Activated CD4-positive, alpha-beta T cell treated with anti-CD3 and anti-CD28 coated beads for 4 hours (primary cell): ENCODE results near the gene QRFP.
"Not testable (repeated sequence)": the region's sequence is repeated elsewhere in the genome, so short reads cannot be mapped to it uniquely, and the experiment has no call there.

Source experiments
- DNase-seq, 2 donors: peaks; one replicate each; pipeline ENCODE4 v3.0.0-alpha.2; 2020

Gene QRFP

GRCh38 chr9:130870491-130871381 lies 25.9 kb downstream of the QRFP start:
- DNase-seq: no peak

GRCh38 chr9:130869250-130869649 lies 27.4 kb downstream of the QRFP start:
- no peak for DNase-seq

GRCh38 chr9:130868230-130868629 lies 28.4 kb downstream of the QRFP start:
- no peak for DNase-seq

- DNase-seq: no peak
Observed at GRCh38 chr9:130867556-130867955, 29.1 kb downstream of the QRFP start.

- DNase-seq: peak; percentile 30 to 54
Observed at GRCh38 chr9:130866474-130866965, 30.1 kb downstream of the QRFP start.

GRCh38 chr9:130865921-130866320 lies 30.7 kb downstream of the QRFP start:
- no peak for DNase-seq

GRCh38 chr9:130864541-130864940 lies 32.1 kb downstream of the QRFP start:
- no peak for DNase-seq

GRCh38 chr9:130862747-130863146 lies 33.9 kb downstream of the QRFP start:
- DNase-seq: no peak

- DNase-seq: no peak
Observed at GRCh38 chr9:130862217-130862616, 34.4 kb downstream of the QRFP start.

GRCh38 chr9:130861372-130862180 lies 35.0 kb downstream of the QRFP start:
- no peak for DNase-seq

- DNase-seq: no peak
Observed at GRCh38 chr9:130860458-130861316, 35.9 kb downstream of the QRFP start.

GRCh38 chr9:130858739-130859705 lies 37.6 kb downstream of the QRFP start:
- DNase-seq: no peak

- no peak for DNase-seq
Observed at GRCh38 chr9:130857864-130858738, 38.5 kb downstream of the QRFP start.

- DNase-seq: no peak
Observed at GRCh38 chr9:130856474-130856873, 40.1 kb downstream of the QRFP start.

- no peak for DNase-seq
Observed at GRCh38 chr9:130854835-130855234, 41.8 kb downstream of the QRFP start.

GRCh38 chr9:130854092-130854491 lies 42.5 kb downstream of the QRFP start:
- DNase-seq: no peak

GRCh38 chr9:130852801-130853200 lies 43.8 kb downstream of the QRFP start:
- DNase-seq: no peak

GRCh38 chr9:130849356-130849755 lies 47.3 kb downstream of the QRFP start:
- no peak for DNase-seq

- not testable (repeated sequence) for DNase-seq
Observed at GRCh38 chr9:130848514-130848913, 48.1 kb downstream of the QRFP start.
